AG09319 (cell line): ENCODE measurements around the gene PCDHA7.
"Not testable (repeated sequence)": the region's sequence is repeated elsewhere in the genome, so short reads cannot be mapped to it uniquely, and the experiment has no call there.

Experiments
- DNase-seq: peaks from one replicate; pipeline ENCODE4 v3.0.0-alpha.2; 2010; ENCODE audit warnings: low read depth; ENCODE audit errors: extremely low read depth
- TF ChIP-seq, protein P1 (sequence below): IDR thresholded peaks from 2 replicates; pipeline ENCODE4 v1.5.1; 2011; ENCODE audit warnings: low read depth, mild to moderate bottlenecking, inconsistent platforms, low read length, moderate library complexity

The PCDHA7 gene

DNA sequence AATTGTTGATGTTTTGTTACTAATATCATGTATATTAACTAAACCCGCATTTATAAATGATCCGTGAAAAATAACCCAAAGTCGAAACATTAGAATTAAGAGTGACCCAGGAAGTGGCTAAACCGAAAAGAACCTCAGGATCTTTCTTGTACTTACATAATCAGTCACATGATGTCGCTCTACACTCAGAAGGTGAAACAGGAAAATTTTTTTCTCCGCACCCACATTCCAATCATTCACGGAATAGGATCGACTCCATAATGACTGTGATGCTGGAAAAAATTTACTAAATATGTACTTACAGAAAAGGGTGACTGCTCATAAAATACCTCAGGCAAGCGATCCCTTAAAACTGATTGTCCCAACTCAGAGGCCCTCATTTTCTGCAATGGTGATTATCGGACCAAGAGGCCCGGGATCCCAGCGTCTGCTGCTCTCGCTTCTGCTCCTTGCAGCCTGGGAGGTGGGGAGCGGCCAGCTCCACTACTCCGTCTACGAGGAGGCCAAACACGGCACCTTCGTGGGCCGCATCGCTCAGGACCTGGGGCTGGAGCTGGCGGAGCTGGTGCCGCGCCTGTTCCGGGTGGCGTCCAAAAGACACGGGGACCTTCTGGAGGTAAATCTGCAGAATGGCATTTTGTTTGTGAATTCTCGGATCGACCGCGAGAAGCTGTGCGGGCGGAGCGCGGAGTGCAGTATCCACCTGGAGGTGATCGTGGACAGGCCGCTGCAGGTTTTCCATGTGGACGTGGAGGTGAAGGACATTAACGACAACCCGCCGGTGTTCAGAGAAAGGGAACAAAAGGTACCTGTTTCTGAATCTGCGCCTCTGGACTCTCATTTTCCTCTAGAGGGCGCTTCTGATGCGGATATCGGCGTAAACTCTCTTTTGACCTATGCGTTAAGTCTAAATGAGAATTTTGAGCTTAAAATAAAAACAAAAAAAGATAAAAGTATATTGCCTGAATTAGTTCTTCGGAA lies 41.3 kb downstream of the PCDHA7 start, which contains the start of gene PCDHA12:
Gene PCDHA12, plus strand, starts transcription at position 224 of the 981 bp plus-strand sequence. Its CDS starts 165 bp downstream, at position 389.
- DNase-seq, result no peak
- TF ChIP-seq, protein P1, sequence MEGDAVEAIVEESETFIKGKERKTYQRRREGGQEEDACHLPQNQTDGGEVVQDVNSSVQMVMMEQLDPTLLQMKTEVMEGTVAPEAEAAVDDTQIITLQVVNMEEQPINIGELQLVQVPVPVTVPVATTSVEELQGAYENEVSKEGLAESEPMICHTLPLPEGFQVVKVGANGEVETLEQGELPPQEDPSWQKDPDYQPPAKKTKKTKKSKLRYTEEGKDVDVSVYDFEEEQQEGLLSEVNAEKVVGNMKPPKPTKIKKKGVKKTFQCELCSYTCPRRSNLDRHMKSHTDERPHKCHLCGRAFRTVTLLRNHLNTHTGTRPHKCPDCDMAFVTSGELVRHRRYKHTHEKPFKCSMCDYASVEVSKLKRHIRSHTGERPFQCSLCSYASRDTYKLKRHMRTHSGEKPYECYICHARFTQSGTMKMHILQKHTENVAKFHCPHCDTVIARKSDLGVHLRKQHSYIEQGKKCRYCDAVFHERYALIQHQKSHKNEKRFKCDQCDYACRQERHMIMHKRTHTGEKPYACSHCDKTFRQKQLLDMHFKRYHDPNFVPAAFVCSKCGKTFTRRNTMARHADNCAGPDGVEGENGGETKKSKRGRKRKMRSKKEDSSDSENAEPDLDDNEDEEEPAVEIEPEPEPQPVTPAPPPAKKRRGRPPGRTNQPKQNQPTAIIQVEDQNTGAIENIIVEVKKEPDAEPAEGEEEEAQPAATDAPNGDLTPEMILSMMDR, result no peak

DNA sequence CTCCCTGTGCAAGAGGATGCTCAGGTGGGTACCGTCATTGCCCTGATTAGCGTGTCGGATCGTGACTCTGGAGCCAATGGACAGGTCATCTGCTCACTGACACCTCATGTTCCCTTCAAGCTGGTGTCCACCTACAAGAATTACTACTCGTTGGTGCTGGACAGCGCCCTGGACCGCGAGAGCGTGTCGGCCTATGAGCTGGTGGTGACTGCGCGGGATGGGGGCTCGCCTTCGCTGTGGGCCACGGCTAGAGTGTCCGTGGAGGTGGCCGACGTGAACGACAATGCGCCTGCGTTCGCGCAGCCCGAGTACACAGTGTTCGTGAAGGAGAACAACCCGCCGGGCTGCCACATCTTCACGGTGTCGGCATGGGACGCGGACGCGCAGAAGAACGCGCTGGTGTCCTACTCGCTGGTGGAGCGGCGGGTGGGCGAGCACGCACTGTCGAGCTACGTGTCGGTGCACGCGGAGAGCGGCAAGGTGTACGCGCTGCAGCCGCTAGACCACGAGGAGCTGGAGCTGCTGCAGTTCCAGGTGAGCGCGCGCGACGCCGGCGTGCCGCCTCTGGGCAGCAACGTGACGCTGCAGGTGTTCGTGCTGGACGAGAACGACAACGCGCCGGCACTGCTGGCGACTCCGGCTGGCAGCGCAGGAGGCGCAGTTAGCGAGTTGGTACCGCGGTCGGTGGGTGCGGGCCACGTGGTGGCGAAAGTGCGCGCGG lies 42.6 kb downstream of the PCDHA7 start:
- DNase-seq, result not testable (repeated sequence)

DNA sequence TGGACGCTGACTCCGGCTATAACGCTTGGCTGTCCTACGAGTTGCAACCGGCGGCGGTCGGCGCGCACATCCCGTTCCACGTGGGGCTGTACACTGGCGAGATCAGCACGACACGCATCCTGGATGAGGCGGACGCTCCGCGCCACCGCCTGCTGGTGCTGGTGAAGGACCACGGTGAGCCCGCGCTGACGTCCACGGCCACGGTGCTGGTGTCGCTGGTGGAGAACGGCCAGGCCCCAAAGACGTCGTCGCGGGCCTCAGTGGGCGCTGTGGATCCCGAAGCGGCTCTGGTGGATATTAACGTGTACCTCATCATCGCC lies 43.2 kb downstream of the PCDHA7 start:
- DNase-seq, result no peak
- TF ChIP-seq, protein P1, result no peak

DNA sequence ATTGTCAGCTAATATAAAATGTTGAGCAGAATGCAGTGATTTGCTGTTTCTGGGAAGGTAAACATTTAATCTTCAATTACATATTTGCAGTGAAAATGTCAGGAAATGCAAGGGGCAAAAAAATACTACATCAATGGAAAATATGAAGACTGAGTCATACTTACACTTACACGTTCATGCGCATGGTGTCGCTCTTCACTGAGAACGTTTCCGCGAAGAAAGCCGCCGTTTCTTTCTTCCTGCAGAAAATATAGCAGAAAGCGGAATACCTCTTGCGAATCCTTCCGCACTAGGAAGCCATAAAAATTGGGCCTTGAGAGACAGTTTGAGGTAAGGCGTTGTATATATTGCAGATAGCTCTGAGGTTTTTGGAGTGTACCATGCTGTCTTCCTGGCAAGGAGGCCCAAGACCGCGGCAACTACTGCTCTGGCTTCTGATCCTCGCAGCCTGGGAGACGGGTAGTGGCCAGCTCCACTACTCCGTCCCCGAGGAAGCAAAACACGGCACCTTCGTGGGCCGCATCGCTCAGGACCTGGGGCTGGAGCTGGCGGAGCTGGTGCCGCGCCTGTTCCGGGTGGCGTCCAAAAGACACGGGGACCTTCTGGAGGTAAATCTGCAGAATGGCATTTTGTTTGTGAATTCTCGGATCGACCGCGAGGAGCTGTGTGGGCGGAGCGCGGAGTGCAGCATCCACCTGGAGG lies 48.0 kb downstream of the PCDHA7 start, which contains the start of gene PCDHA13:
Gene PCDHA13, plus strand, starts transcription at position 236 of the 702 bp plus-strand sequence. Its CDS starts 145 bp downstream, at position 381.
- no peak for DNase-seq
- TF ChIP-seq, protein P1, result no peak

DNA sequence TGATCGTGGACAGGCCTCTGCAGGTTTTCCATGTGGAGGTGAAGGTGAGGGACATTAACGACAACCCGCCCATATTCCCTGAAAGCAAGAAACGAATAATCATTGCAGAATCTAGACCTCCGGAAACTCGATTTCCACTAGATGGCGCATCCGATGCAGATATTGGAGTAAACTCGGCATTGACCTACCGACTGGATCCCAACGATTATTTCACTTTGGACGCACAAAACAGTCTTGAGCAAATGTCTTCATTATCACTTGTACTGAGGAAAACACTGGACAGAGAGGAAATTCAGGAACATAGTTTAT lies 48.5 kb downstream of the PCDHA7 start:
- no peak for DNase-seq
- TF ChIP-seq, protein P1, result no peak

GRCh38 chr5:140883373-140883772 lies 49.3 kb downstream of the PCDHA7 start:
- TF ChIP-seq, protein P1, result no peak
- DNase-seq, result no peak

GRCh38 chr5:140883927-140884697 lies 50.0 kb downstream of the PCDHA7 start:
- TF ChIP-seq, protein P1, result no peak
- DNase-seq, result no peak
